HG02642 (cell line): Measurements from ENCODE around the gene KRTAP5-5.
"Not testable (repeated sequence)": the region's sequence is repeated elsewhere in the genome, so short reads cannot be mapped to it uniquely, and the experiment has no call there.

Experiments used
- ATAC-seq: cut with Tn5 transposase; IDR thresholded peaks from one replicate; pipeline ENCODE4 v1.9.1; 2021; ENCODE audit warnings: mild to moderate bottlenecking; ENCODE audit not compliant: unreplicated experiment, poor library complexity

Gene KRTAP5-5

DNA sequence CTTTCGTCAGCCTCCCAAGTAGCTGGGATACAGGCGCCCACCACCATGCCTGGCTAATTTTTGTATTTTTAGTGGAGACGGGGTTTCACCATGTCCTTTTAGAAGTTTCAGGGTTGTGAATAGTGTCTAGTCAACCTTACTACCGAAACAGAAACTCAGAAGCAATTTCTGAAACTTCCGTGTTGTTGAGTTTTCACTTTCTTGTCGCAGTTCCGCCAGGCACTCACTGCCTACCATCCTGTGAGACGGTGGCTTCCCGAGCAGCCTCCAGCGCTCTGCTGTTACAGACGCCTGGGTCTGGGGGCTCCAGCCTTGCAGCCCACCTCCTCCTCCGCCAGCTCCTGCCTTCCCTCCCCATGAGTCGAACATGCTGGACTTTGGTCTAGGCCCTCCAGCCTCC lies 23.7 kb upstream of the KRTAP5-5 start:
- peak; percentile 78 for ATAC-seq

- not testable (repeated sequence) for ATAC-seq
Measured at GRCh38 chr11:1607156-1607845, 22.3 kb upstream of the KRTAP5-5 start.

GRCh38 chr11:1607901-1608300 lies 21.7 kb upstream of the KRTAP5-5 start:
- ATAC-seq = not testable (repeated sequence)

GRCh38 chr11:1608363-1608762 lies 21.2 kb upstream of the KRTAP5-5 start, which contains the start of gene KRTAP5-3:
KRTAP5-3 (minus strand) TSS chr11:1608463; CDS start chr11:1608385, 78 bp downstream.
- no peak for ATAC-seq

DNA sequence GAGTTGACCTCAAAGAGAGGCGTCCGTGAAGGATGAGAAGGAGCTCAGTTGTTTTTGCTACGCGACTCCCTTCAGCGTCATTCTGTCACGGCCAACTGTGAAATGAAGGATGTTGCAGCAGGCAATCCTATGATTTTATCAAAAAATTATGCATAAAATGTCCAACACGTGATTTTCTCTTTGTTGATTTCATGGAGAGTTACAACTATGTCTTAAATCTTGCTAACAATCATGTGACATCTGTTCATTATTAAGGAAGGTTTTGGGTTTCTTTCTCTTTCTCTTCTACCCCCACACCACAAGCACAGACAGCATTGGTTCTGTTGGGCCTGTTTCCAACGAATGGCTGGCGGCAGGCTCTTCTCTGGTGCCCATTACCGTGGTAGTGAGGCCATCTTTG lies 11.3 kb upstream of the KRTAP5-5 start:
- ATAC-seq = no peak

GRCh38 chr11:1619449-1619848 lies 10.1 kb upstream of the KRTAP5-5 start:
- no peak for ATAC-seq

DNA sequence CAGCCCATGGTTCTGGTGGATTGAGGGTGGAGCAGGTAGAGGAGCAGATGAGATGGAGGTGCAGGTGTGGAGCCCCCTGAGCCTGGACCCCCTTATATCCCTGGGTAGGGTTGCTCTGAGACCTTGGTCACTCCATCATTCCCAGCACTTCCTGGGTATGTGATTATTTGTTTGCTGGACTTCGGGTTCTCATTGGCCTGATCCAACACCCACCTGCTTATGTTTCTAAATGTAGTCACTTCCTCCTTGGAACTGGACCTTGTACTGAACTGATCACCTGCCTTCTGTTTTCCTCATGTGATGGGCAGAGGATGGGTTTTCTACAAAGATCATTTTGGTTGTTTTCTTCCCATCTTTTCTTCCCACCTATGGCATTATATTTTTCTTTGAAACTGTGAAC lies 7.5 kb upstream of the KRTAP5-5 start, which contains the start of gene KRTAP5-4:
Gene KRTAP5-4, minus strand, starts transcription at position 53 of the 400 bp plus-strand sequence. Its CDS starts 45 bp downstream, at position 8.
- ATAC-seq = no peak

GRCh38 chr11:1623716-1624115 lies 5.9 kb upstream of the KRTAP5-5 start:
- no peak for ATAC-seq

DNA sequence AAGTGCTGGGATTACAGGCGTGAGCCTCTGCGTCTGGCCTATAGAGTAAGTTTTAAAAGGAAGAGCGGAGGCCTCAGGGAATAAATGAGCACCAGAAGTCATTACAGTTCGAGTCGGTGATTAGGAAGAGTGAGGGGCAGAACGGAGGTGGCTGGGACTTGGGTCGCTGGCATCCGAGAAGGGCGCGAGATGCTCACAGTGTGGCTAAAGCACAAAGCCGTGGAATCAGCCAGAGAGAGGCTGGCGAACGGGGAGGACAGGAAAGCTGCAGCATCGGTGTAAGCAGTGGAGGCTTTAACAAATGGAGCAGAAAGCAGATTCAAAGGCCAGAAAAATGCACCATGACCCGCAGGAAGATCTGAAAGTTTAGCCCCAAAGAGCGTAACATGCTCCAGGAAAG lies 5.0 kb upstream of the KRTAP5-5 start:
- no peak for ATAC-seq

GRCh38 chr11:1625541-1625940 lies 4.0 kb upstream of the KRTAP5-5 start:
- no peak for ATAC-seq

DNA sequence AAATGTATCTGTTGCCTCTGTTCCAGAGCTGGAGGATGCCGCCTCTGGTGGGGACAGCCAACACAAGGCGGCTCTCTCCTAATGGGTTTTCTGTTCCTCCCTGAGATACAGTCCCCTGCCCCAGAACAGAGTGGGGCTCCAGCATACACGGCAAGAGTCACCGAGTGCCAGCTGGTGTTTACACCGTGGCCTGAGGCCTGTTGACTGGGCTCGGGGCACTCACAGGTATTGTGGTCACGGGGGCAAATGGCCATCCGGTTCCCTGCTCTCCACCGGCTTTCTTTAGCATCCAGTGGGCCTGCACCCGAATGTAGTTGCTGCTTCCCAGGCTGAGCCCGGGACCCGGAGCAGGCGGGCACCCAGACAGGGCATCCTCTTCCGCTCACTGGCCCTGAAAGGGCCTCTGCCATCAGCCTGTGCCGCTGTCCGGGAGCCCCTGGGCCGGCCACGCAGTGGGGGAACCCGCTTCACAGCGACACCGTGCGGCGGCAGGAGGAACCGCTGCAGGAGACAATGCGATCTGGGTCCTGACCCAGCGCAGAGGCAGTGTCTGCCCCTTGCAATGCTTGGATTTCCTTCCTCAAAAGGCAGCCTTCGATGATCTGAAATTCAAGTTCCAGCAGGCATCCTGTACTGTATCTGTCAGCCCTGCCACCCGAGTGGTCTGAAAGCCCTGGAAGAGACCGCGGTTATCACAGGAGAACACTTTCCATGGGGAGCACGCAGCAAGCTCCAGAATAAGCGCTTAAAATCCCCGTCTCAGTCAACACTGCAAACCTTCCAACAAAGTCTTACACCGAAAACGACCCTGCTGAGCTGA lies 859 bp upstream of the KRTAP5-5 start:
- no peak for ATAC-seq

GRCh38 chr11:1630271-1630670 lies 696 bp downstream of the KRTAP5-5 start:
- no peak for ATAC-seq

DNA sequence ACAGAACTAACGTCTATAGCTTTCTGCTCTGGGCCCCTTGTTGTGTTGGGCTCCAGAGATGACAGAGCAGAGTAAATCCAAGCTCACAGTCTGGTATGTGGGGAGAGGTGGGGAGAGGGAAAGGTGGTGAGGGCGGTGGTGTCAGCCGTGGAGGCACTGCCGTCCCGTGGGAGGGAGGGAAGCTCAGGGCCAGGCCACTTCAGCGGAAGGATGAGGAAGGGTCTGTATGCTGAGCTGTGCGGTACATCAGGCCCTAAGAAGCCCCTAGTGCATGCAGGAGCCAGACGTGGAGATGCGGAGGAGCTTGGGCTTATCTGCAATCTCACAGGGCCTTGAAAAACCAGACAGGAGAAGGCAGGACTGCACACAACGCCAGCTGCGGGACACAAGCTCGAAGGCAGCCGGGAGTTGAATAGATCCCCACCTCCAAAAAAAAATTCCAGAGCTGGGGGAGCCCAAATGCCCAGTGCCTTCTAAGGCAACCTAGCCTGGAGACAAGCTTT lies 1.5 kb downstream of the KRTAP5-5 start:
- ATAC-seq = no peak

- ATAC-seq = no peak
Measured at GRCh38 chr11:1632053-1632714, 2.6 kb downstream of the KRTAP5-5 start.

DNA sequence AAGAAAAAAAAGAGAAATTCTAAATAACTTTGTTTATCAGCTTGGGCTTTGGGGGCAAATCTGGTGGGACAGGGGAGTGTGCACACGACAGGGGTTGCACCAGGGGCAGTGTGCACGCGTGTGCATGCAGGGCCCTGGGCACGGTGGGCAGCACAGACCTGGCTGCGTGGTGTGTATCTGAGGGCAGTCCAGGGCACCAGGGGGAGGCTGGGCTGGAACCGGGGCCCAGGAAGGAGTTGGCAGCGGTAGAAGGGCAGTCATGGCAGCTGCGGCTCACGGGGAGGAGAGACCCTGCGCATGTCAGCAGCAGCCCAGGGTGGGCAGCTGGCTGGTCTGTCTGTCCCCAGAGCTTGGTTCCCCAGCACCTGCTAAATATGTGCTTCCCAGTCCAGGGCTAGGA lies 4.3 kb downstream of the KRTAP5-5 start:
- ATAC-seq = no peak

DNA sequence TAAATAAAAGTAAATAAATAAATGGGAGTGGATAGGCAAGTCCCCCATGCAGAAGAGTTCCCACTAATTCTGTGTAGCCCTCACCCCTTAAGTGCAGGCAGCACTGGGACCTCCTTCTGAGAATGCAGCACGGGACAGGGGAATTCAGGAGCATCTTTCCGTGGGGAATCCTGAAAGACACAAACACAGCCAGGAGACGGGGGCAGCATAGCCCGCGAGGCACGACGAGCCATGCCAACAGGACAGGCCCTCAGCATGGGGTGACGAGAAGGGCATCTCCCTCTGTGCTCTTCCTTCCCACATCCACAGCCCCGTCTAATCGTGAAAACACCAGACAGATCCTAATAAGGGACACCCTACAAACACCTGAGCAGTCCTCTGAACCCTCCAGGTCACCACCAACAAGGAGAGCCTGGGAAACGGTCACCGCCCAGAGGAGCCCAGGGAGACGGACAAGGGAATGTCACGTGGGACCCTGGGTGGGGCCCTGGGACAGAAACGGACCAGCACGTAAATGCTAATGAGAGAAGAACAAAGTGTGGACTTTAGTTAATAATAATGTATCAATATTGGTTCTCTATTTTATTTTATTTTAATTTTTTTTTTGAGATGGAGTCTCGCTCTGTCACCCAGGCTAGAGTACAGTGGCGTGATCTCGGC lies 6.8 kb downstream of the KRTAP5-5 start:
- ATAC-seq = no peak

- no peak for ATAC-seq
Measured at GRCh38 chr11:1637628-1638027, 8.1 kb downstream of the KRTAP5-5 start.

GRCh38 chr11:1638344-1638743 lies 8.8 kb downstream of the KRTAP5-5 start:
- no peak for ATAC-seq

DNA sequence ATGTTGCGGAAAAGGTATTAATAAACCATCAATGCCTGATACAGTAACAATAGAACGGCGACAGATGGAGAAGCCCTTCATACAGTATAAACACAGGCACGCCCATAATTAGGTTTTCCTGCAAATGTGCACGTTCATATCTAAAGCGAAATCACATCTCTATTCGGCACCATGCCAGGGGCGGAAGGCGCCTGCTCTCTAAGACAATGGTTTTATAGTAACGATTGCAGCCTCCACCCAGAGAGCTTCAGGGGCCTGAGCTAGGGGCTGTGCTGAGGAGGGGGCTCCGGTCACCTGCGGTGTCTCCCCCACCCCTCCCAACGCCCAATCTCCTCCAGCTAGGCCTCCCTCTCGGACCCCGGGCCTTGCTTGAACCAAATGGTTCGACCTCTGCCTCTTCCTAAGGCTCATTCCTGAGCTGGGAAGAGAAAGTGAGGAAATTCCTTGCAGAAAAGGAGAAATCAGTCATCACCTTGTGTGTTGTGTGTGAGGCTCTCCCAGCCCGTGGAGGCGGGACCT lies 9.6 kb downstream of the KRTAP5-5 start:
- ATAC-seq = no peak

- no peak for ATAC-seq
Measured at GRCh38 chr11:1639666-1640065, 10.1 kb downstream of the KRTAP5-5 start.
